Endometrial microvascular endothelial cells (primary cell): ENCODE data around the gene PITPNM1. TPM values are rescaled to one million over a fixed set of nuclear protein-coding genes. Genes with fewer than 3 reads are reported as not detected.

ENCODE experiments used
- in situ Hi-C: cut with HindIII; loops from 2 replicates; pipeline ENCODE4 v1.10.0; 2017; ENCODE audit warnings: low sequenced_read_pairs, low pct_unique_long_range_greater_than_20kb; ENCODE audit errors: inconsistent ontology term
- total RNA-seq: library from RNA; depleted of rRNA; stranded (reverse); fragments of >200 nt; gene quantifications from one replicate; pipeline ENCODE4 v1.2.3, GENCODE V29; 2015; ENCODE audit errors: inconsistent ontology term

The PITPNM1 gene
- total RNA-seq, 1 donor from 2014 or later = 12.5 TPM

- in situ Hi-C loops = no loop called here
These were observed 1.4 kb upstream of the PITPNM1 start for GRCh38 chr11:67506426-67507051.

GRCh38 chr11:67505605-67506396 is 638 bp upstream of the PITPNM1 start:
- in situ Hi-C loops = no loop called here

- in situ Hi-C loops = no loop called here
These were observed 886 bp downstream of the PITPNM1 start for GRCh38 chr11:67504005-67504949.

- in situ Hi-C loops = no loop called here
These were observed 1.8 kb downstream of the PITPNM1 start for GRCh38 chr11:67503119-67504004.

- in situ Hi-C loops = no loop called here
These were observed 2.7 kb downstream of the PITPNM1 start for GRCh38 chr11:67502328-67502979.

GRCh38 chr11:67501854-67502253 is 3.3 kb downstream of the PITPNM1 start:
- in situ Hi-C loops = no loop called here

GRCh38 chr11:67500831-67501715 is 4.1 kb downstream of the PITPNM1 start:
- in situ Hi-C loops = no loop called here

- in situ Hi-C loops = no loop called here
These were observed 4.7 kb downstream of the PITPNM1 start for GRCh38 chr11:67500484-67500821.

GRCh38 chr11:67499808-67500483 is 5.2 kb downstream of the PITPNM1 start:
- in situ Hi-C loops = no loop called here

GRCh38 chr11:67498544-67498972 is 6.6 kb downstream of the PITPNM1 start:
- in situ Hi-C loops = no loop called here

- in situ Hi-C loops = no loop called here
These were observed 7.4 kb downstream of the PITPNM1 start for GRCh38 chr11:67497656-67498291.

- in situ Hi-C loops = no loop called here
These were observed 9.1 kb downstream of the PITPNM1 start for GRCh38 chr11:67496113-67496512.

- in situ Hi-C loops = no loop called here
These were observed 9.7 kb downstream of the PITPNM1 start for GRCh38 chr11:67495234-67496005.

- in situ Hi-C loops = no loop called here
These were observed 10.6 kb downstream of the PITPNM1 start for GRCh38 chr11:67494371-67495233.
